SK-N-DZ (cell line): ENCODE results near the gene SLC4A1.
A peak's percentile ranks its signal among the peaks of the same experiment; 100 is the strongest.

Source experiments
- DNase-seq: peaks from one replicate; pipeline ENCODE4 v3.0.0-alpha.2; 2015; ENCODE audit warnings: low spot score
- small RNA-seq, 2 experiments: library from RNA; depleted of rRNA; stranded (forward); fragments of <200 nt; gene quantifications; one replicate each; pipeline ENCODE3, GENCODE V24; 2014

Gene SLC4A1

GRCh38 chr17:44206825-44207155 lies 61.1 kb downstream of the SLC4A1 start:
- DNase-seq, result no peak

- DNase-seq, result no peak
These were observed 61.7 kb downstream of the SLC4A1 start for GRCh38 chr17:44205962-44206824.

GRCh38 chr17:44204441-44204882 lies 63.5 kb downstream of the SLC4A1 start:
- DNase-seq, result no peak

- peak; percentile 71 for DNase-seq
These were observed 64.0 kb downstream of the SLC4A1 start for GRCh38 chr17:44203731-44204440.

GRCh38 chr17:44202756-44203155 lies 65.2 kb downstream of the SLC4A1 start:
- DNase-seq, result no peak

- peak; percentile 76 for DNase-seq
These were observed 67.3 kb downstream of the SLC4A1 start for GRCh38 chr17:44200478-44201155.

- peak; percentile 97 for DNase-seq
These were observed 68.1 kb downstream of the SLC4A1 start, which contains the start of gene ATXN7L3 for GRCh38 chr17:44199553-44200477. TSS of gene ATXN7L3 (minus strand) at chr17:44199884. CDS start at chr17:44198070, 1,814 bp downstream.

- DNase-seq, result peak; percentile 47
These were observed 69.0 kb downstream of the SLC4A1 start for GRCh38 chr17:44198721-44199552.

Small RNA genes within 50 kb of the gene (small RNA-seq; reads per million reads assigned to genes)
- gene MIR6782 (0 reads per million in 2 experiments), gene RF00012 (0.10 to 0.84 reads per million in 2 experiments), gene RN7SL507P (0.03 to 2.0 reads per million in 2 experiments), gene RNU6-453P (0 reads per million in 2 experiments)
